Measurements from ENCODE around the gene ADAM23.

The ADAM23 gene

DNA sequence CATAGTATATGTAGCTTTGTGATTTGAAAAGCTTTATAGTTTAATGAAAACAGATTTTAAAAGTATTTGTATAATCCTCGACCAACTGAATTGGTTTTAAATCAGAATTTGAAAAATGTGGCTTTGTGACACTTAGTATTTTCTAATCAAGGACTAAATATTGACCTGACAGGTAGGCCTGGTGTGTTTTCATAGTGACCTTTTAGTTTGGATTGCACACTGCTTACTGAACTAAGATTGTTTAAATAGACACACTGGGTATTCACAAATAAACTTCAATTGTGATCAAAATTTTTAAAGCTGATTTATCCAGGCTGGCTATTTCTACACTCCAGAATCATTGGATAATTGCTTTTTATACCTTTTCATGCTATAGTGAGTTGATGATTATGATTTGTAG lies 167.1 kb downstream of the ADAM23 start:
- Histone ChIP-seq H3K9me3 (ENCODE audit: control insufficient read depth, low read length) (no peaks in the 10 kb centered on the region), H3K4me3 (ENCODE audit: extremely low read depth, insufficient read depth, low read length, poor library complexity, severe bottlenecking) (no peak overlapping the region), H3K36me3 (ENCODE audit: control insufficient read depth, insufficient read depth, low read length) (no peaks in the 10 kb centered on the region)

GRCh38 chr2:206611191-206611590 lies 167.9 kb downstream of the ADAM23 start:
- Histone ChIP-seq H3K9me3 (ENCODE audit: control insufficient read depth, low read length) (no peaks in the 10 kb centered on the region), H3K4me1 (ENCODE audit: control insufficient read depth, insufficient read depth, low read length, poor library complexity, severe bottlenecking) (peaks cover 17% of the 10 kb centered on the region), H3K4me3 (ENCODE audit: extremely low read depth, insufficient read depth, low read length, poor library complexity, severe bottlenecking) (no peak overlapping the region), H3K27ac (ENCODE audit: low read depth, low read length, severe bottlenecking) (no peak overlapping the region), H3K36me3 (ENCODE audit: control insufficient read depth, insufficient read depth, low read length) (no peaks in the 10 kb centered on the region)
- WGBS, 2 experiments (ENCODE audit: insufficient coverage in 2 of 2) = 88 to 89% methylated on average over 1 to 3 of the region's 6 CpGs

More for the DNA sequence above, 167.1 kb downstream of the ADAM23 start:
- H3K27ac ChIP-seq (ENCODE audit: low read depth, low read length, severe bottlenecking) = no peak overlapping the region
- peaks cover 13% of the 10 kb centered on the region for H3K4me1 ChIP-seq (ENCODE audit: control insufficient read depth, insufficient read depth, low read length, poor library complexity, severe bottlenecking)
- 75 to 100% methylated on average over 1 of the region's 1 CpG for WGBS, 2 experiments (ENCODE audit: insufficient coverage in 2 of 2)

- WGBS, 2 experiments (ENCODE audit: insufficient coverage in 2 of 2) = 67 to 95% methylated on average over 3 of the region's 3 CpGs
- no peaks in the 10 kb centered on the region for H3K9me3 ChIP-seq (ENCODE audit: control insufficient read depth, low read length)
- no peak overlapping the region for H3K4me3 ChIP-seq (ENCODE audit: extremely low read depth, insufficient read depth, low read length, poor library complexity, severe bottlenecking)
- H3K36me3 ChIP-seq (ENCODE audit: control insufficient read depth, insufficient read depth, low read length) = no peaks in the 10 kb centered on the region
- H3K27ac ChIP-seq (ENCODE audit: low read depth, low read length, severe bottlenecking) = no peak overlapping the region
- peaks cover 17% of the 10 kb centered on the region for H3K4me1 ChIP-seq (ENCODE audit: control insufficient read depth, insufficient read depth, low read length, poor library complexity, severe bottlenecking)
Observed at GRCh38 chr2:206611736-206612135, 168.4 kb downstream of the ADAM23 start.

DNA sequence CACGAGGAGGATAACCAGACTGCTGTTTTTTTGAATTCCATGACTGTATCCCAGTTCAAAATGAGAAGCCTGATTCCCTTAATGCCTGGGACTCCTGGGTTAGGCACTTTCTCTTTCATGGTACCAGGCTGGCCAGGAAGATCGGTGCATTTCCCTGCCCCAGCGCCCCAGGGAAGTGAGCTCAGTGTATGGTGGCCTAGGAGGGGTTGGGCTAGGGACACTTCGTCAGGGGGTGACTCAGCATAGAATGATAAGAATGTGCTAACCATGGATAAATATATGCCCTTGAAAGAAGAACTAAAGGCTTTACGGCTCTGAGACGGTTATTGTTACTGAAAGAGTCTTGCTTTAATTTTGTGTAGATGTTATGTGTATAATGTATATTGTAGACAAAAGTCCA lies 171.5 kb downstream of the ADAM23 start:
- no peaks in the 10 kb centered on the region for H3K36me3 ChIP-seq (ENCODE audit: control insufficient read depth, insufficient read depth, low read length)
- 91 to 93% methylated on average over 5 to 6 of the region's 6 CpGs for WGBS, 2 experiments (ENCODE audit: insufficient coverage in 2 of 2)
- H3K4me1 ChIP-seq (ENCODE audit: control insufficient read depth, insufficient read depth, low read length, poor library complexity, severe bottlenecking) = peaks cover 17% of the 10 kb centered on the region
- no peak overlapping the region for H3K27ac ChIP-seq (ENCODE audit: low read depth, low read length, severe bottlenecking)
- H3K9me3 ChIP-seq (ENCODE audit: control insufficient read depth, low read length) = no peaks in the 10 kb centered on the region
- no peak overlapping the region for H3K4me3 ChIP-seq (ENCODE audit: extremely low read depth, insufficient read depth, low read length, poor library complexity, severe bottlenecking)

DNA sequence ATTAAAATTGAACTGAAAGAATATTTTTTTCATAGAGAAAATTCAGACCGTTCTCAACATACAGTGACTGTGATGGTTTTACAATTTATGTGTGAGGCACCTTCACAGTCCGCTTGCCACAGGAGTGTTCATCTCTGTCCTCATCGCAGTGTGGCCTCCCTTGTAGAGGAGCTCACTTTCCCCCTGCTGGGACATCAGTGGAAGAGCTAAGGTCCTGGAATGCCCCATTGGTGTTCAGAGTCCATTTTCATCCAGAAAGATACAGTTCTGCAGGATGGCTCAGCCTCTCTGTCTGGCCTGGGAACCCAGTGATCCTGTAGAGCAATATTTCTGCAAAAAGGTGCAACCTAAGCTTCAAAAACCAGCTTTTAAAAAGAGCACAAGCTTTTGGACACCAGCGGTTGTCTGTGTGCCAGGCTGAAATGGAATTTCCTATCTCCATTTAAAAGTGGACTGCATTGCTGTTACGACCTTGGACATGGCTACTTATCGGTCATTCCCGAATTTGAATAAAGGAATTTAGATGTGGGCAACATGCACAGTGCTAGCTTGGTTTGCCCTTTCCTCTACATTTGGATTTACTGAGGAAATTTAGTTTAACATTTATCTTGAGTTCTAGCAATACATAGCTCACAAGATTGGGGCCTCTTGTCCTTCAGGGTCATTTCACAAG lies 172.2 kb downstream of the ADAM23 start:
- peaks cover 17% of the 10 kb centered on the region for H3K4me1 ChIP-seq (ENCODE audit: control insufficient read depth, insufficient read depth, low read length, poor library complexity, severe bottlenecking)
- H3K9me3 ChIP-seq (ENCODE audit: control insufficient read depth, low read length) = no peaks in the 10 kb centered on the region
- no peak overlapping the region for H3K27ac ChIP-seq (ENCODE audit: low read depth, low read length, severe bottlenecking)
- 66 to 93% methylated on average over 3 to 5 of the region's 7 CpGs for WGBS, 2 experiments (ENCODE audit: insufficient coverage in 2 of 2)
- H3K36me3 ChIP-seq (ENCODE audit: control insufficient read depth, insufficient read depth, low read length) = no peaks in the 10 kb centered on the region
- H3K4me3 ChIP-seq (ENCODE audit: extremely low read depth, insufficient read depth, low read length, poor library complexity, severe bottlenecking) = no peak overlapping the region

DNA sequence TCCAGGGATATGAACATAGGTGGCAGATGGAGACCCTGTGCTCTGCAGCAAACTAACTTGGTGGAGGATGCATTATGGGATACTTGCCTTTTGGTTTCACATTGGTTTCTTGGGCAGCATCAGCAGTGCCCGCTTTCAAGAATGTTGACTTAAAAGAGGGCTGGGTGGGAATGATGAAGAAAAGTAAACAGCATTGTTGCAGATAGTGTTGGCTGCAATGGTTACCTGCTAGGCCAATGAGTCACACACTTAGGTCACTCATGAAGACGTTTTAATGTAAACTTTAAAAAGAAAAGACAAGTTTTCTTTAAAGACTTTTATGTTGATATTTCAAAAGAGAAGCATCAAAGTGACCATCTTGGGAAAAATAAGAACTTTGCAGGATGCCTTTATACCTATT lies 172.8 kb downstream of the ADAM23 start:
- H3K4me3 ChIP-seq (ENCODE audit: extremely low read depth, insufficient read depth, low read length, poor library complexity, severe bottlenecking) = no peak overlapping the region
- no peaks in the 10 kb centered on the region for H3K36me3 ChIP-seq (ENCODE audit: control insufficient read depth, insufficient read depth, low read length)
- peaks cover 17% of the 10 kb centered on the region for H3K4me1 ChIP-seq (ENCODE audit: control insufficient read depth, insufficient read depth, low read length, poor library complexity, severe bottlenecking)
- H3K9me3 ChIP-seq (ENCODE audit: control insufficient read depth, low read length) = no peaks in the 10 kb centered on the region
- 86% methylated on average over 1 of the region's 2 CpGs; no CpG with 5 or more reads in 1 of the 2 experiments for WGBS, 2 experiments (ENCODE audit: insufficient coverage in 2 of 2)
- H3K27ac ChIP-seq (ENCODE audit: low read depth, low read length, severe bottlenecking) = no peak overlapping the region

GRCh38 chr2:206619011-206619410 lies 175.7 kb downstream of the ADAM23 start:
- H3K9me3 ChIP-seq (ENCODE audit: control insufficient read depth, low read length) = no peaks in the 10 kb centered on the region
- no peaks in the 10 kb centered on the region for H3K36me3 ChIP-seq (ENCODE audit: control insufficient read depth, insufficient read depth, low read length)
- no peak overlapping the region for H3K4me3 ChIP-seq (ENCODE audit: extremely low read depth, insufficient read depth, low read length, poor library complexity, severe bottlenecking)
- no peak overlapping the region for H3K27ac ChIP-seq (ENCODE audit: low read depth, low read length, severe bottlenecking)
- peaks cover 10% of the 10 kb centered on the region for H3K4me1 ChIP-seq (ENCODE audit: control insufficient read depth, insufficient read depth, low read length, poor library complexity, severe bottlenecking)
- 93 to 94% methylated on average over 2 of the region's 3 CpGs for WGBS, 2 experiments (ENCODE audit: insufficient coverage in 2 of 2)

DNA sequence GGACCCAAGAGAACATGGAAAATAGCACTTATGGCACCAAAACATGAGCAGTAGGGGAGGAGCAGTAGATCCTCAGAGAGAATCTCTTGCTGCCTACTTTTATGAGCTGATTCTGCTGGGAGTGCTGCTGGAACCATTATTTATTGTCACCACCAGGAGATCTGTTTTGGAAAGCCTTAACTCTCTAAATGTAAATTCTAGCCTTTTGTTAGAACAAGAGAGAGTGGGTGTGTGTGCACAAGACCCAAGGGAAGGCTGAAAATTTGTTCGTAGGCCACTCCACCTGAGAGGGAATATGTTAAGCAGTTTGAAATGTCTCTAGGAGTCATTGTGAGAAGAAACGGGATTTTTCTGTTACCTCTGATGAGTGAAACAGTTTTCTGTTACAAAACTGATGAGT lies 182.8 kb downstream of the ADAM23 start:
- H3K4me1 ChIP-seq (ENCODE audit: control insufficient read depth, insufficient read depth, low read length, poor library complexity, severe bottlenecking) = no peaks in the 10 kb centered on the region
- 70 to 72% methylated on average over 1 to 2 of the region's 2 CpGs for WGBS, 2 experiments (ENCODE audit: insufficient coverage in 2 of 2)

DNA sequence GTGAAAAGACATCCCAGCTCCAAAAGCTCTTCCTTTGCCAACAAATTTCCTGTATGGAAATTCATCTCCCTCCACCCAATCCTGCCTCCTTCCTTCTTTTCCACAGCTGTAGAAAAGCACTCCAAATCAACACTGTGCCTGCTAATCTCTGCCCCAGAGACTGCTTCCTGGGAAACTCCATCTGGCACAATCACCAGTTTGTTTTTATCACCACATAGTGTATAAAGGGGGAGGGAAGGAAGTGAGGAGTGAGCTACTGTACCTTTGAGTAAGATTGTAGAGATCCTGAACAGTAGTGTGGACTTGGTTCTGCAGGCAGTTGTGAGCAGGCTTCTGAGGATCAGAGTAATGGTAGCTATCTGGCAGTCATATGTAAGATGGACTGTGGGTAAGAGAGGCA lies 184.3 kb downstream of the ADAM23 start:
- Histone ChIP-seq H3K4me1 (ENCODE audit: control insufficient read depth, insufficient read depth, low read length, poor library complexity, severe bottlenecking) (no peaks in the 10 kb centered on the region), H3K4me3 (ENCODE audit: extremely low read depth, insufficient read depth, low read length, poor library complexity, severe bottlenecking) (no peak overlapping the region), H3K36me3 (ENCODE audit: control insufficient read depth, insufficient read depth, low read length) (no peaks in the 10 kb centered on the region), H3K9me3 (ENCODE audit: control insufficient read depth, low read length) (no peaks in the 10 kb centered on the region), H3K27ac (ENCODE audit: low read depth, low read length, severe bottlenecking) (no peak overlapping the region)

More for the DNA sequence above, 182.8 kb downstream of the ADAM23 start:
- Histone ChIP-seq H3K4me3 (ENCODE audit: extremely low read depth, insufficient read depth, low read length, poor library complexity, severe bottlenecking) (no peak overlapping the region), H3K9me3 (ENCODE audit: control insufficient read depth, low read length) (no peaks in the 10 kb centered on the region), H3K27ac (ENCODE audit: low read depth, low read length, severe bottlenecking) (no peak overlapping the region), H3K36me3 (ENCODE audit: control insufficient read depth, insufficient read depth, low read length) (no peaks in the 10 kb centered on the region)

- Histone ChIP-seq H3K9me3 (ENCODE audit: control insufficient read depth, low read length) (no peaks in the 10 kb centered on the region), H3K4me1 (ENCODE audit: control insufficient read depth, insufficient read depth, low read length, poor library complexity, severe bottlenecking) (no peaks in the 10 kb centered on the region), H3K36me3 (ENCODE audit: control insufficient read depth, insufficient read depth, low read length) (no peaks in the 10 kb centered on the region), H3K4me3 (ENCODE audit: extremely low read depth, insufficient read depth, low read length, poor library complexity, severe bottlenecking) (no peak overlapping the region), H3K27ac (ENCODE audit: low read depth, low read length, severe bottlenecking) (no peak overlapping the region)
- WGBS, 2 experiments (ENCODE audit: insufficient coverage in 2 of 2) = 59% methylated on average over 2 of the region's 3 CpGs; no CpG with 5 or more reads in 1 of the 2 experiments
Observed at GRCh38 chr2:206631340-206631739, 188.0 kb downstream of the ADAM23 start.

GRCh38 chr2:206635015-206635414 lies 191.7 kb downstream of the ADAM23 start:
- Histone ChIP-seq H3K36me3 (ENCODE audit: control insufficient read depth, insufficient read depth, low read length) (no peaks in the 10 kb centered on the region), H3K4me3 (ENCODE audit: extremely low read depth, insufficient read depth, low read length, poor library complexity, severe bottlenecking) (no peak overlapping the region), H3K27ac (ENCODE audit: low read depth, low read length, severe bottlenecking) (no peak overlapping the region), H3K9me3 (ENCODE audit: control insufficient read depth, low read length) (no peaks in the 10 kb centered on the region), H3K4me1 (ENCODE audit: control insufficient read depth, insufficient read depth, low read length, poor library complexity, severe bottlenecking) (no peaks in the 10 kb centered on the region)
- 86% methylated on average over 1 of the region's 1 CpG; no CpG with 5 or more reads in 1 of the 2 experiments for WGBS, 2 experiments (ENCODE audit: insufficient coverage in 2 of 2)
